Stimulated activated CD4-positive, alpha-beta T cell treated with anti-CD3 and anti-CD28 coated beads, Interleukin-2, amount 100 ng/mL, for 4 hours (primary cell): Measurements from ENCODE around the gene HFE.
A peak's percentile ranks its signal among the peaks of the same experiment; 100 is the strongest.
"Not testable (repeated sequence)": the region's sequence is repeated elsewhere in the genome, so short reads cannot be mapped to it uniquely, and the experiment has no call there.

Experiments used
- DNase-seq: peaks from one replicate; pipeline ENCODE4 v3.0.0-alpha.2; 2020; ENCODE audit warnings: low read depth

HFE gene

GRCh38 chr6:26087284-26088115 lies at the start of gene HFE:
Gene HFE, plus strand, starts transcription at chr6:26087429. Its CDS starts 12 bp downstream, at chr6:26087441.
- no peak for DNase-seq

GRCh38 chr6:26041946-26042345 lies 45.3 kb upstream of the HFE start:
- DNase-seq, result no peak

GRCh38 chr6:26043384-26044139 lies 43.7 kb upstream of the HFE start:
- DNase-seq, result no peak

GRCh38 chr6:26044140-26045064 lies 42.8 kb upstream of the HFE start:
- DNase-seq, result no peak

- peak; percentile 71 for DNase-seq
These were observed 41.9 kb upstream of the HFE start for GRCh38 chr6:26045065-26045927.

GRCh38 chr6:26045928-26046368 lies 41.3 kb upstream of the HFE start:
- no peak for DNase-seq

GRCh38 chr6:26047329-26047728 lies 39.9 kb upstream of the HFE start:
- DNase-seq, result not testable (repeated sequence)

- no peak for DNase-seq
These were observed 38.6 kb upstream of the HFE start for GRCh38 chr6:26048590-26048989.

- no peak for DNase-seq
These were observed 35.4 kb upstream of the HFE start for GRCh38 chr6:26051665-26052310.

GRCh38 chr6:26052762-26053250 lies 34.4 kb upstream of the HFE start:
- not testable (repeated sequence) for DNase-seq

- DNase-seq, result no peak
These were observed 33.0 kb upstream of the HFE start for GRCh38 chr6:26053992-26054780.

- peak; percentile 68 for DNase-seq
These were observed 32.2 kb upstream of the HFE start for GRCh38 chr6:26054781-26055718.

- peak; percentile 61 for DNase-seq
These were observed 31.3 kb upstream of the HFE start for GRCh38 chr6:26055719-26056582.

GRCh38 chr6:26056583-26057350 lies 30.5 kb upstream of the HFE start:
- no peak for DNase-seq

GRCh38 chr6:26057899-26058298 lies 29.3 kb upstream of the HFE start:
- no peak for DNase-seq

GRCh38 chr6:26058477-26059033 lies 28.7 kb upstream of the HFE start:
- not testable (repeated sequence) for DNase-seq
